Measurements from ENCODE around the gene ASF1A. TPM values are rescaled to one million over a fixed set of nuclear protein-coding genes. Genes with fewer than 3 reads are reported as not detected.

ASF1A gene
- total and polyA plus RNA-seq, 9 of the 15 experiments (the other 6 are each of a cell fraction or from before 2014, with no cell fraction given) = 31.5 to 45.3 (median 34.8) TPM

DNA sequence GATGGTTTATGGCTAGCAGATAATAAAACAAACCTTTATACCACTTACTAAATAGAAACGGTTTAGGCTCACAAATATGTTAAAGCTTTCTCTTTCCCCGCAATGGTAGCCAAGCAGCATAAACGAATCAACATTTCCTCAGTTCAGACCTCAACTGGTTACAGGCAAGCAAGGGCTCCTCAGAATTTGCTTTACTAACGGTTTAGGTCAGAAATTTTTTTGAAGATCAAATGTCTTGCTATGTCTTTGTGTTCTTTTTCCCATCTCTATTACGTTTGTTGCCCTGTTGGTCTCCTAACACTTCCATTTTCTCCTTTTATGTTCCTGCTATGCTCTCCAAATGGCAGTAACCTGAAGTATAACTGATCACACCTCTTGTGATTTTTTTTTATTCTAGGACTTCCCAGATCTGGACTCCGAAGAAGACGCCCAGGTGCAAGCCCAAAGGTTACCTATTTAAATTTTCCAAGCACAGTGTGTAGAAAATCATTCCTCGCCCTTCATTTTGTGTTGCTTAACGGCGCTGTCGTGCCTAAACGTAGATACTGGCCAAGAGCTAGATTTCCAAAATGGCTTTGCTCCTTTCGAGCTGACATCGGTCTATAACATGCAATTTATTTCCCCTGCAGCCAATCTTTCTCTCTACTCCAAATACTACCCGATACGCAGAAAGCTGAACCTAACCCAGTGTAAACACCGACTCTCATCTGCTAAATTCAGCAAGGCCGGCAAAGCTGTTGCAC is 717 bp upstream of the ASF1A start (continued):
- TF ChIP-seq KLF1 (tag; IDR thresholded peaks at IDR 0.05) (no peak), MIER1 (IDR thresholded peaks at IDR 0.05; ENCODE audit: low read depth) (no peak), CBFA2T2 (conservative IDR thresholded peaks at IDR 0.05) (no peak), RBFOX2 (IDR thresholded peaks at IDR 0.05; ENCODE audit: low read depth, low read length) (no peak)

DNA sequence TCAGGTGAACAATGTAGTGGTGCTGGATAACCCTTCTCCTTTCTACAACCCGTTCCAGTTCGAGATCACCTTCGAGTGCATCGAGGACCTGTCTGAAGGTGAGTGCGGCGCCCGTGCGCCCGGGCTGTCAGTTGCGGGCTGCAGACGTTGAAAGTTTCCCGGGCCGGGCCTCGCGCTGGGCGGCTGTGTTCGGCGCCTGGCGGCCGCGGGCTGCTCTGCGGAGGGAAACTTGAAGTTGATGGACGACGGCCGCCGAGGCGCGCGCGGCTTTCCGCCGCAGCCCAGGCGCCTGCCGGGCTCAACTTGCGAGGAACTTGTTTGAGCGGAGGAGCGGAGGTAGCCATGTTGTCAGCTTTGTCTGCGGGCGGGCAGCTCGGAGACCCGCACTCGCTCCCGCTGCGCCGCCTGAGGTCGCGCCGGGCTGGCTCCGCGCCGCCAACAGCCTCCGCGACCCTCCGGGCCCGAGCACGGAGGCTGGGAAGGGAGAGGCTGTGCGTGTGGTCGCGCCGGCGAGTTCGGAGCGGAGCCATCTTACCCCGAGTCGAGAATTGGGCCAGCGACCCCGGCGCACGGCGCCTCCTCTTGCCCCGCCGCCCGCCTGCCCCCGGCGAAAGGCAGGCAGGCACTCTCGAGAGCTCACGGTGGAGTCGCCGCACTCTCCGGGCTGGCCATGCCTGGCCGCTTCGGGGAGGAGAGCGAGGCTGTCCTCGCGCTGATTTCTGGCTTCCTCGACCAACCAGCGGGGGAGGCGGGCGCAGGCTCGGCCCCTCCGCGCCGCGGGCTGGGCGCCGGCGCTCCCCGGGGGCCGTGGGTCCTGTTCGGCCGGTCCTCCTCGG is 691 bp downstream of the ASF1A start:
- BruUV-seq (replicated peaks) = TSS peak; percentile 69
- intact Hi-C loops (cut with micrococcal nuclease) = loop anchor here (1.0 to 10.0 kb wide), 6 partner anchors 40 to 453 kb away; partner anchors contain the start of genes CEP85L, FAM184A, MAN1A1 and MCM9
- TF ChIP-seq PHF20 (IDR thresholded peaks at IDR 0.05; ENCODE audit: partially characterized antibody) (peak; percentile 21), FOXK2 (conservative IDR thresholded peaks at IDR 0.05 in 1 of 2, IDR thresholded peaks at IDR 0.05 in 1 of 2; ENCODE audit: low read depth in 2 of 2) (no peak), ZC3H11A (IDR thresholded peaks at IDR 0.05; ENCODE audit: low read depth, low read length) (no peak), YY1 (IDR thresholded peaks at IDR 0.05; ENCODE audit: borderline replicate concordance in 1 of 3, control insufficient read depth in 1 of 3, extremely low read depth in 1 of 3, insufficient read depth in 3 of 3, insufficient read length in 1 of 3, insufficient replicate concordance in 2 of 3, low read depth in 1 of 3, low read length in 2 of 3) (peak in 2 of 3 experiments; percentile 74 to 79), TBP (optimal IDR thresholded peaks at IDR 0.05; ENCODE audit: low read depth, low read length) (peak; percentile 16), ZNF316 (IDR thresholded peaks at IDR 0.05) (no peak), NR2F6 (CRISPR knock-in tag; IDR thresholded peaks at IDR 0.05) (no peak), FOXJ2 (tag; IDR thresholded peaks at IDR 0.05) (0 out of 2 replicates have a peak, but pooled peaks have one; percentile 14), SMAD4 (CRISPR knock-in tag; conservative IDR thresholded peaks at IDR 0.05) (peak; percentile 53; the same call in 1 of the 2 replicates), RBFOX2 (IDR thresholded peaks at IDR 0.05; ENCODE audit: low read depth, low read length) (peak; percentile 90)
- TF ChIP-seq, protein P1, sequence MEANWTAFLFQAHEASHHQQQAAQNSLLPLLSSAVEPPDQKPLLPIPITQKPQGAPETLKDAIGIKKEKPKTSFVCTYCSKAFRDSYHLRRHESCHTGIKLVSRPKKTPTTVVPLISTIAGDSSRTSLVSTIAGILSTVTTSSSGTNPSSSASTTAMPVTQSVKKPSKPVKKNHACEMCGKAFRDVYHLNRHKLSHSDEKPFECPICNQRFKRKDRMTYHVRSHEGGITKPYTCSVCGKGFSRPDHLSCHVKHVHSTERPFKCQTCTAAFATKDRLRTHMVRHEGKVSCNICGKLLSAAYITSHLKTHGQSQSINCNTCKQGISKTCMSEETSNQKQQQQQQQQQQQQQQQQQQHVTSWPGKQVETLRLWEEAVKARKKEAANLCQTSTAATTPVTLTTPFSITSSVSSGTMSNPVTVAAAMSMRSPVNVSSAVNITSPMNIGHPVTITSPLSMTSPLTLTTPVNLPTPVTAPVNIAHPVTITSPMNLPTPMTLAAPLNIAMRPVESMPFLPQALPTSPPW (CRISPR knock-in tag; IDR thresholded peaks at IDR 0.05) = peak; percentile 66
- TF ChIP-seq, protein P2, sequence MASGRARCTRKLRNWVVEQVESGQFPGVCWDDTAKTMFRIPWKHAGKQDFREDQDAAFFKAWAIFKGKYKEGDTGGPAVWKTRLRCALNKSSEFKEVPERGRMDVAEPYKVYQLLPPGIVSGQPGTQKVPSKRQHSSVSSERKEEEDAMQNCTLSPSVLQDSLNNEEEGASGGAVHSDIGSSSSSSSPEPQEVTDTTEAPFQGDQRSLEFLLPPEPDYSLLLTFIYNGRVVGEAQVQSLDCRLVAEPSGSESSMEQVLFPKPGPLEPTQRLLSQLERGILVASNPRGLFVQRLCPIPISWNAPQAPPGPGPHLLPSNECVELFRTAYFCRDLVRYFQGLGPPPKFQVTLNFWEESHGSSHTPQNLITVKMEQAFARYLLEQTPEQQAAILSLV (tag; IDR thresholded peaks at IDR 0.05) = no peak

More for the DNA sequence above, 691 bp downstream of the ASF1A start:
- Histone ChIP-seq H3K36me3 (ENCODE audit: control insufficient read depth, insufficient read depth, low read length) (peaks cover 24% of the 10 kb centered on the region), H3K9me3 (replicated peaks; ENCODE audit: control insufficient read depth, insufficient read depth, low read depth, low read length) (no peaks in the 10 kb centered on the region), H3K27me3 (ENCODE audit: control insufficient read depth in 2 of 2, insufficient read depth in 2 of 2, low read length in 2 of 2) (no peaks in the 10 kb centered on the region), H3K27ac (ENCODE audit: extremely low read depth, low read depth, low read length) (peak overlapping the region; percentile 93), H2AFZ (ENCODE audit: low read depth, low read length) (peak overlapping the region; percentile 44; the same call in 1 of the 2 replicates), H3K4me2 (ENCODE audit: insufficient read depth, low read length) (peak overlapping the region; percentile 93), H3K4me3 (peak overlapping the region; percentile 72), H3K4me1 (replicated peaks in 1 of 2; ENCODE audit: control insufficient read depth in 2 of 2, insufficient read depth in 2 of 2, low read length in 2 of 2) (peaks cover 20 to 43% of the 10 kb centered on the region in 2 experiments), H3K79me2 (ENCODE audit: control insufficient read depth, insufficient read depth, low read length) (peaks cover 88% of the 10 kb centered on the region), H3K9ac (ENCODE audit: insufficient read depth in 1 of 2, low read depth in 2 of 2, low read length in 2 of 2) (peak overlapping the region; percentile 95 to 99), H4K20me1 (replicated peaks; ENCODE audit: control insufficient read depth, insufficient read depth, low read length) (no peaks in the 10 kb centered on the region), H3K9me1 (ENCODE audit: control insufficient read depth, insufficient read depth, low read length) (no peaks in the 10 kb centered on the region)
- peak; percentile 63 to 70 (median 67) for DNase-seq (ENCODE audit: extremely low read depth in 1 of 4, low spot score in 3 of 4)
- FAIRE-seq = no peak
- POLR2A ChIA-PET = interaction anchor here (0.8 to 4.0 kb wide), 6 partner anchors 10 to 212 kb away, joined by 3 to 24 read pairs (median 4); partner anchors contain the start of gene MCM9
- CTCF ChIA-PET (ENCODE audit: low intra/inter-chr PET ratio) = interaction anchor here (0.6 kb wide), 1 partner anchor 230 kb away, joined by 3 read pairs; no protein-coding TSS in a partner anchor
- in situ Hi-C loops (cut with MboI) = no loop called here
- under 1% methylated on average over 90 of the region's 102 CpGs for WGBS (ENCODE audit: insufficient coverage, low coverage, missing lambda C conversion rate)
- ATAC-seq = peak; percentile 44
